NCI-H2029 (cell line): Measurements from ENCODE around the gene LYVE1.
"Not testable (repeated sequence)": the region's sequence is repeated elsewhere in the genome, so short reads cannot be mapped to it uniquely, and the experiment has no call there.

ENCODE experiments used
- DNase-seq: peaks from one replicate; lab custom pipeline; 2025; lab: John Stamatoyannopoulos, UW

The LYVE1 gene, protein sequence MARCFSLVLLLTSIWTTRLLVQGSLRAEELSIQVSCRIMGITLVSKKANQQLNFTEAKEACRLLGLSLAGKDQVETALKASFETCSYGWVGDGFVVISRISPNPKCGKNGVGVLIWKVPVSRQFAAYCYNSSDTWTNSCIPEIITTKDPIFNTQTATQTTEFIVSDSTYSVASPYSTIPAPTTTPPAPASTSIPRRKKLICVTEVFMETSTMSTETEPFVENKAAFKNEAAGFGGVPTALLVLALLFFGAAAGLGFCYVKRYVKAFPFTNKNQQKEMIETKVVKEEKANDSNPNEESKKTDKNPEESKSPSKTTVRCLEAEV

DNA sequence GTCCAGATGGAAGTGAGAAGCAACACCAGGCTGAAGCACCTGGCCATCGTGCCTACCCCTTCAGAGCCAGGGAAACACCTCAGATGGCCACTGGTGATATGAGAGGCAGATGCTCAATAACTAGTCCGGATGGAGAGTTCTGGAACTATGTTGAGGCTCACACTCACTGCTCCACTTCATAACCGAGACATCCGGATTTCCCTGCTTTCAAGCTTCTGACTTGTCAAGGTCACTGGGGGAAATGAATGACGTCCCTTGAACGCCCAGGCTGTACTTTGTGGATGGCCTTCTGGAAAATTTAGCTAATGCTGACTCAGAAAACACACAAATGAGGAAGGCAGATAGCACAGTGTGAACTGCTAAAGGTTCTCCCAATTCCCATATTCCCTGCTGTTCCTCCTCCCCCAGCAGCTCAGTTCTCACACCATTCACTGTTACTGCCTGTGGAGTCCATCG is at the start of gene LYVE1:
TSS of gene LYVE1 (minus strand) at position 180 of the 456 bp plus-strand sequence. CDS start at position 47, 133 bp downstream.
- DNase-seq: no peak

DNA sequence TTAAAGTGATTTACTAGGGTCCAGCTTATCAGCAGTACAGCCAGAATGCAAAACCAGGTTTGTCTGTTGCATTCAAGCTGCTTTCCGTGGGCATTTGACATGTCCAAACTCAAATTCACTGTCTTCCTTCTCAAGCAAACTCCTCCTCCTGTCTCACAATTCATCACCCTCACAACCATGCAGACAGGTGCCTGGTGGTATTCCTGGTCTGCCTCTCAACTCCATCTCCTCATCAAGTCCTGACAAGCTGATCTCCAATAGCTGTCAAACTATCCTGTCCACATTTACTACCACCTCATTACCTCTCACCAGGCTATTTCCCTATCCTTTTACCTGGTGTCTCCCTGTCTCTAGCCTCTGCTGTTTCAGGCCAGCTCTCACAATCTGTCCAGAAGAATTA is 49.1 kb upstream of the LYVE1 start:
- no peak for DNase-seq

DNA sequence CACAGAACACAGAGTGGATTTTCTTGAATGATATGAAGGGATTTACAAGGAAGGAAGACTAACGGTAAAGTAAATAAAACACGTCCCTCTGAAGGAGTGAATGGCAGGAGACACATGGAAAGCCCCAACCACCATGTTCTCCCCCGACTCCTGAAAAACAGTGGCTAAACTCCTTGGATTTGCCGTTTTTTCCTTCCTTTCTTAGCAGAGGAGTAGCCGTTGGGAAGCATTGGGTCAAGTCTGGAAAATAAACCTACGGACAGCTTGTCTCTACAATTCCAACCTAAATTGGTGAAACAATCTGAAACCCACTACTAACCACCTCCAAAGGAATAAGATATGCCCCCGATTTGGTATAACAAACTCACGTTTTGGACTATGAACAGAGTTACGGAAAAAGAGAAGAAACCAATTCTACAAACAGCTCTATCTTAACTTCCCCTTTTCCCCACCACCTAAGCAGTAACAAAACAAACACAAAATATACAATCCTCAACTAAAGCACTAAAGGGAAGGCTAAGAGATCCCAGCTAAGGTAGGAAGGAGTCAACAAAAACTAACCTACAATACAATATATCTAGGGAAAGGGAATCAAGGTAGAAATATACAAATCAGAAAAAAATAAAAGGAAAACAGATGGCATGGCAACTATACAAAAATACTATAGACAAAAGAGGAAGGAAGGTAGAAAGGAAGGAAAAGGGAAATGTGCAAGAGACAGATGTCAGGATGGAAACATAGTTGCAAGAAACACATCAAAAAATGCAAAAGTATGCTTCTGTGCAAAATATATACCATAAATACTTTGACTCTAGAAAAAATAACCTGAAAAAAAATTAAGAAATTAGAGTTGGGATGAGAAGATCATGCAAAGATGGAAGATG is 43.8 kb upstream of the LYVE1 start:
- DNase-seq: no peak

DNA sequence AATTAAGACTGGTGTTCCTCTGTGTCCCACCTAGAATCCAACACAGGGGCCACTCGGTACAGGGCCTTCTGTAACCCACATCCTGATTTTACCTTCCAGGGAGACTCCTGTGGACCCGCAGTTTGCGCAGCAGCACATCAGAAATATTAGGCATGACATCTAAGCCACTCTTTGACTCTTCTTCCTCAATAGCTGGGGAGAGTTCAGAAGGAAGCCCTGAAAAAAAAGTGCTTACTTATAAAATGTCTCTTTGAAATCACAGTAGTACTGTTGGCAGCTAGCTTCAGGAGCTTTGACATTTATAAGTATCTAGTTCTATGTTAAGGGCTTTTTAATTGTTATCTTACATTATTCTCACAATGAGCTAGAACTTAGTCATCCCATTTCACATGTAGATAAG is 41.2 kb upstream of the LYVE1 start:
- DNase-seq: no peak

DNA sequence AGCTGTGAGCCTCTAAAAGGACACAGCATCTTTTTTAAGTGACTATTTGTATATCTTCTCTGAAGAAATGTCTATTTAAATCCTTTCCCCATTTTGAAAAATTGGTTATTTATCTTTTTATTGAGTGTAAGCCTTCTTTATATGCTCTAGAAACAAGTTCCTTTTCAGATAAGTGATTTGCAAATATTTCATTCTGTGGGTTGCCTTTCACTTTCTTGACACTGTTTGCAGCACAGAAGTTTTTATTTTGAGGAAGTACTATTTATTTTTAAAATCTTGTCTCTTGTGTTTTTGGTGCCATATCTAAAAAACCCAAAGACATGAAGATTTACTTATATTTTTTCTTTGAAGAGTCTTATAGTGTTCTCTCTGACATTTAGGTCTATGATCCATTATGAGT is 40.1 kb upstream of the LYVE1 start:
- no peak for DNase-seq

DNA sequence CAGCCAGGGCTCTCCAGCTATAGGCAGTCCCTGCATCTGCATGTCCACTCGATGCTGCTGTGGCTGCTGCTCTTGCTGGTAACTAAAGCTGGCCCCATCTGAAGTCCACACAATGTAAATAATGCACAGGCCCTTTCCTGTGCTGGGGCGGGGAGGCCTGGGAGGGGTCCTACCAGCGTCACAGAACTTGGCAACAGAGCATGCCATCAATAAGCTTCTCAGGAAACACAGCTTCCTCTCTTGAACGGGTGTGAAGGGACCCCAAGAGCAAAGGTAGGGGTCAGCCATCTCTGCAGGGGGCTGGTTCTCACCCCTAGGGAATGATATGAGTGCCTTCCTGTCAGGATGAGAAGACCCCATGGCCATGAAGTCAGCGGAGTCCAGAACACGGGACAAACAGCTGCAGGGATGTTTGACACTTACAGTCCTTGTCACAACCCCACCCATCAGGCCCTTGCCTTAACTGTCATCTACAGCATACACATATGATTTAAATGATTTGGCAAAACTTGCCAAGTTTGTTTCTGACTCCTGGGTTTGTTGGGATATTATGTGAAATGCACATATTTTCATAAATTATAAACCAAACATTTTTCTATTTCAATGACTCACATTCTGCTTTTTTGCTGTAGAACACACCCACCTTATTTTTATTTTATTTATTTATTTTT is 39.1 kb upstream of the LYVE1 start:
- no peak for DNase-seq

DNA sequence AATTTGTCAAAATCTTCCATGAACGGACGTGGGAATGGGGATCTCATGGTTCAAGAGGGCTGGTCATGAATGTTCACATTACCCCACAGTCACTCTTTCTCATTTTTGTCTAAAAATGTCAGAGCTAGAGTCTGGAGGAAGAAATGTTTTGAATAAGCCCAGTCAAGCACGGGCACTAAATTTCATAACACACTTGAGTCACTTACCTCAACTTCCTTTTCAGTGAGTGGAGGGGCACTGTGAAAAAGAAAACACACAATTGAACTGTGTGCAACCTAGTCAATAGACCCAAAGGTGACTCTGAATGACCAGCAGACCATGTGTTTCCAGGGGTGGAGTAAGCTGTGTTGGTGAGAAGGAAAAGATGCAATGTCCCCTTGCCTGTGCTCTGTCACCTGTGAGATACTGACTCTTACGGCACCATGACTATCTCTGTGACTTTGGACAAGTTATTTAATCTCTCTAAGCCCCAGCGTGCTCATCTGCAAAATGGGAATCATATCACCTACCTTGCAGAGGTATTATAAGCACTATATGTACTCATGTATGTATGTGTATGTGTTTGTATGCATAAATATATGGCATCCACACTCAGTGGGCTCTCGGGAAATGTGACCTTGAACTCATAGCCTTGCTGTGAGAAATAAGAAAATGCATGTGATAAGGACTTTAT is 38.2 kb upstream of the LYVE1 start:
- no peak for DNase-seq

DNA sequence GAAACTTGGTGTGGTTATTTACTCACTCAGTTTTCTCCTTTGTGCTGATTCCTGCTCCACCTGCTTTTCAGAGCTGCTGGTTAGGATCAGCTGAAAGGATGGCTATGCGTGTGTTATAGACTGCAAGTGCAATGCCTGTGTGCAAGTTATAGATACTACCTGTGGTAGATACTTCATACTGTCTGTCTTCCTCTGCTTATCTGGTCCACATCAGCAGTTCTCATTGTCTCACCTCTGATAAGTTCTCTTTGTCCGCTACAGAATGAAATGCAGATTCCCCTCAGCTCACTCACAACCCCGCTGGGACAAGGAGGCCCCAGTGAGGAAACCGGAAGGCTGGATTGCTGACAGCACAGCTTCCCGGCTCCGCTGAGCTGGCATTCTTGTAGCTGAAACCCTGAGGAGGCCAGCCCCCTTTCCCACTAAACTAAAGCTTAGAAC is 37.5 kb upstream of the LYVE1 start:
- DNase-seq: no peak

DNA sequence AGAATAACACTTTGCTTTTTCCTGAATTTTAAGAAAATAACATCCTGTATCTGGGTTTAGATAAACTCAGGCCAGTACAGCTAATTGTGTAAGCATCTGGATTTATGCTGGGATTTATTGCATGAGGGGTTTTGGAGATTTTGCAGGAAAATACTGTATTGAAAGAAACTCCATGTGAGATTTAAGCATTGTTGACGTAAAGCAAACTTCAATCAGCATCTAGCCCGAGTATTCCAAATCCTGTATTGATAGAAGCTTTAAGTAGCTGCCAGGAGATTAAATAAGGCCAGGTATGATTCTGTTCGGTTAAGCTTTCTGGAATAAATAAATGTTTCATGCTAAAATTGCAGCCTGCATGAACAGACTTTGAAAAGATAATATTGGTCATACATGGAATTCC is 36.3 kb upstream of the LYVE1 start:
- no peak for DNase-seq

DNA sequence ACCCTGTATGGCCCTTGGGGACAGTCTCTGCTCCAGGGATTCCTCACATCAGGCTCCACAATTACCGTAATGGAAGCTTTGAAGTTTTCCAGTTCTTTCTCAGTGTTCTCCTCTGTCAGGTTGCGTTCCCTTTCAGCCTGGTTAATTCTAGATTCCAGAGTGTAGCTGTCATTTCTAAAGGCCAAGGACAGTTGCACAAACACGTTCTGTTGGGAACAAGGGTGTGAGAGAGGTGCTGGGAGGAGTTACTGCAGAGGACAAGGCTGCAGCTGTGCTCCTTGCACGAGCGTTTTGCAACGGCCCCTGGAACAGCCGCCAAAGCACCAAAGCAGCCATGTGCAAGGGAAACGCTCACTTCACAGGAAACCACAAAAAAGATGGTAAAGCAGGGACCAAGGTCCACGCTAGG is 35.9 kb upstream of the LYVE1 start:
- DNase-seq: no peak

DNA sequence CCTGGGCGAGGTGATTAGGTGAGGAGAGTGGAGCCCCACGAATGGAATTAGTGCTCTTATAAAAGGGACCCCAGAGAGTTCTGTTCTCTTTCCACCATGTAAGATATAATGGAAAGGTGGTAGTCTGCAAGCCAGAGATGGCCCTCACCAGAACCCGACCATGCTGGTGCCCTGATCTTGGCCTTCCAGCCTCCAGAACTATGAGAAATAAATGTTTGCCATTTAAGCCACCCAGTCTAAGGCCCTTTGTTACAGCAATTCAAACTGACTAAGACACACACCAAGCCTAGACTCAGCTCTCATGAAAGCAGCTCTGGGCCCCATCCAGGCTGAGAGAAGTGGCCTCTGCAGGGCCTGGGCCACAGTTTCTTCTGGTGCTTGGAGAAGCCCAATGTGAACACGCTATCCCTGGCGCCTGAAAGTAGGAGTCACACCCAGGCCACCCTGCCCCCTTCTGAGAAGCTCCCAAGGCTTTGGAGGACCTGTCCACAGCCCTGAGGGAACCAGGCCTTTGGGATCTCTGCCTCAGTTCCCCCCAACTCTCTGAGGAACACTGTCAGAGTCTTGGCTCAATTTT is 35.3 kb upstream of the LYVE1 start:
- DNase-seq: no peak

DNA sequence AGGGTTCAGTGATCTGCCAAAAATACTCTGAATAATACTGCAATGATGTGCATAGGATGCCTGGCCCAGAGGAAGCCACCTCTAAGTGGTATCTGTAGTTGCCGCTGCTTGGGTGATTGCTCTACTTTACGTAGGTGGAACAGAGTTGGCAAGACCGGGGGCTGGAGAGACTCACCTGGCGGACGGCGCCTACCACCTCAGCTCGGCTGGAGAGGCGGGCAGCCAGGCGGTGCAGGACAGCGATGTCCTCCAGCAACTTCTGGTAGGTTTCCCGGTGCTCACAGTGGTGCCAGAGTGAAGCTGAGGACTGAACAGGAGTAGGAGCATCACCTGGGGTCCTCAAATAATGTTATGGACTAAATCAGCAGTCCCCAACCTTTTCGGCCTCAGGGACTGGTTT is 34.5 kb upstream of the LYVE1 start:
- no peak for DNase-seq

DNA sequence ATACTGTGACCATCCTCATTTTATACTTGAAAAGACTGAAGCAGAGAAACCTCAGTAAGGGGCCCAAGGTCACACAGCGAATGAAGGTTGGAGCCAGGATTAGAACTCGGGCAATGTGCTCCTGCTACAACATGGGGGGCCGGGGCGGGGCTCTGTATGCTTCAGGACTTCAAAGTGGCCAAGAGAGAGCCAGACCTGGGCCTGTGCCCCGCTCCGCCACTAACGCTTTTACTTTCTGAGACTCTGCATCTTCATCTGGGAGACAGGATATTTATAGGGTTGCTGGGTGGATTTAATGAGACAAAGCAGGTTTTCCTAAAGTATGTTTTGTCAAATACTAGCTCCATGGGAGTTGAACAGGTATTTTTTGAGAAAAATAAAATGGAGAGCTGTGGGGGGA is 33.9 kb upstream of the LYVE1 start:
- DNase-seq: no peak

DNA sequence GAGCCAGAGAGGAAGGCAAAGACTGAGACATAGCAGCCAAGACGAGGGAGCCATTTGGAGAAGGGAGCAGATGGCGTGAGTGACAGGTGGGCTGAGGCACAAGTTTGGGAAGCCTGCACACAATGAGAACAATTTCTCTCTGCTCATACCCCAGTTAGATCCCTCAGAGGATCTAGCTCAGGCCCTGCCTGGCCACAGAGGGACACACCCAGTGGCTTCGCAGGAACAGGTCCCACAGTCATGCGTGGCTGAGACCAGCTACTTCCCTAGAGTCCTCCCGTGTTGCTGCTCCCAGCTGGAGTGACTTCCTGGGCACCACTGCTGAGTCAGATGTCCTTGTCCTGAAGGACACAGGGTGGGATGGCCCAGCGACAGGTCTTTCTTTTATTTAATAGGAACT is 33.4 kb upstream of the LYVE1 start:
- no peak for DNase-seq

DNA sequence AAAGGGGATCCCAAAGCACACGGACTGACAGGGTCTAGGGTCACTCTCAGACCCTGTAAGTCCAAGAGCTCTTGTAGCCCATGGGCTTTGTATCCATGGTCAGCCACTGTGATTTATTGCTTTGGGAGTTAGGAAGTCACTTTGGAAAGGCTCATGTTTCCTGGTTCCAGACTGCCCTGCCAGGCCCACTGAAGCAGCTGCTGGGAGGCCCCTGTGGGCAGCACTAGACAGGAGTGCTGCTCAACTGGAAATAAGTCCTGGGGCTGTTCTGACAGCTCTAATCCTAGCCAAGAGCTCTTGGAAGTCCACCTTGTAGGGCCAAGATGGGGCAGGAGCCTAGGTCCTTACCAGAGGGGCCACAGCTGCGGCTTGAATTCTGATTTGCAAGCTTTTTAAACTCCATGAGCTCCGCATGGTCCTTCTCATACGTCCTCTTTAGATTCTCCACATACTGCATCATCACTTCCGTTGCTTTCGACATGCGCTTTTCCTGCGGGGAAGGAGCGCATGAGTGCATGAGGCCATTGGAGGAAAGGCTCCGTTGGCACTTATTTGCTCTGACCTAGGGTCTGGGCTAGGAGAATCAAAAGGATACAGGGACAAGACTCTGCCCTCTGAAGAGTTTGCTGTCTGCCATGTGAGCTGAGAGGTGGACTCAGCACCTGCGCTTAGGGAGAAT is 32.2 kb upstream of the LYVE1 start:
- no peak for DNase-seq

DNA sequence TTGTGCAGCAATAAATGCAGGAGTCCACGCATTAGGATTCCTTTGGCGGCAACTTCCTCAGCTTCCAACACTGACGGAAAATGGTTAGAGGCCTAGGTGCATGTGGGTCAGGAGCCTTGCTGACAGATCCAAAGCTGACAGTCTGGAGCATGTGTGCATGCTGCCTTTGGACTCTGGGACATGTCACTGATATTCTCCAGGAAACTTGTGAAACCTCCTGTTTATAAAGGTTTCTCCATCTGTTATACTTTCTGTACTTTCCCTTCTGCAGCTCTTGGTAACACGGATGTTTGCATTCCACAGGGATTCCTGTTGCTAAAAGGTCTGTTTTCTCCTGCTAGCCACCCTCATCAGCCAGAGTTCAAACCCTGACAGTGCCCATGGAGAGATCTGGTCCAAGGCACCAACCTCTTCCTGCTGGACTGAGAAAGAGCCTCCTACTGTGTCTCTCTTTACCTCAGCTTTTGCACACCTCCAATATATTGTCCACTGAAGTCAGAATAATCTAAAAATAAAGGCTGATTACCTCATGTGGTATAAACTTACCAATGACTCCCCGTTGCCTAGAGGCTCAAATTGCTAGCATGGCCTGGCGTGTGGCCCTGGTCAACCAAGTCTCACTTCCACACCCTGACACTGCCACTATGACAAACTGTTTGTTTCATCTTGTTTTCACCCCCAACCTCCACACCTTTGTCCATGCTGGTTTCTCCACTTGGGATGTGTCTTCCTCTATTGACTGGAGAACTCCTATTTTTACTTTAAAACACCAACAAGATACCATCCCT is 31.1 kb upstream of the LYVE1 start:
- no peak for DNase-seq

DNA sequence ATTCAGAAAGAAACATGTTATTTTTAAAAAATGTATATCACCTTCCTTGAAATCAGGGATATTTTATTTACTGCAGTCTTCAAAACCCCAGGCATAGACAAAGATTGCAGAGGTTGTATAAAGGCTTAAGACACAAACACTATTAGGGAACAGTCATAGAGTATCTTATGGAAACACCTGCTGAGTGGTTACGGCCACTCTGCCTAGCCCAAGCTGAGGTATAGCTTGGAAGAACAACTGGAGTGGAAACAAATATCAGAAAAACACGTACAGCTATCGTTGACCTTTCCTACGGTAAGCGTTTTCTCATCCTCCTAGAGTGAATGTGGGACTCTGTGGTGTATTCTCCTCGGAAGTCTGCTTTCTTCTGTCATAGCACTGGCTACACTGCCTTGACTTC is 30.4 kb upstream of the LYVE1 start:
- DNase-seq: no peak

DNA sequence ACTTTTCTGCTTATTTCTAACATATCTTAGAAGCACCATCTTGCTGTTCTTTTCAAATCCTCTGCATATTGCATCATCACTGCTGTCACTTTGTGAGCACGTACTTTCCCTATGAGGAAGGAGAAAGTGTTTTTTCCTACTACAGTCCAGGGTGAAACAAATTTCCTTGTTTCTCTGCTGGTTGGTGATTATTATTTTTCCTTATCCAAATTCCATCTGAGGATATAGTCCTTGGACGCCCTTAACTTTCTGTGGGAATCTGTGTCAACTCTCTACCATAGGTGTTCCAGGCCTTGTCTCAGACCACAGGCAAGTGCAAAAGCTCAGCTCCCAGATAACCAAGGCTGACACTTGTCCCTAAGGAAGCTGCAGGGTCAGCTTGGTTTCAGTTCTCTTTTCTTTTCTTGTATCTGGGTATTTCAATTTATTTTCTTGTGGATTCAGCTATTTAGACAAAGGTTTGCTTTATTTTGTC is 29.4 kb upstream of the LYVE1 start:
- no peak for DNase-seq

DNA sequence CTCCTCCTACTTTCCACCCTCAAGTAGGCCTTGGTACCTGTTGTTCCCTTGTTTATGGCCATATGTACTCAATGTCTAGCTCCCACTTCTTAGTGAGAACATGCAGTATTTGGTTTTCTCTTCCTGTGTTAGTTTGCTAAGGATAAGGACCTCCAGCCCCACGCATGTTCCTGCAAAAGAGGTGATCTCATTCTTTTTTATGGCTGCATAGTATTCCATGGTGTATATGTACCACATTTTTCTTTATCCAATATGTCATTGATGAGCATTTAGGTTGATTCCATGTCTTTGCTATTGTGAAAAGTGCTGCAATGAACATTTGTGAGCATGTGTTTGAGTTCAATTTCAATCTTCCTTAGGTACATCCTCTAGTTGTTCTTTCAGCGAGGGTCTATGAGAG is 27.4 kb upstream of the LYVE1 start:
- not testable (repeated sequence) for DNase-seq

DNA sequence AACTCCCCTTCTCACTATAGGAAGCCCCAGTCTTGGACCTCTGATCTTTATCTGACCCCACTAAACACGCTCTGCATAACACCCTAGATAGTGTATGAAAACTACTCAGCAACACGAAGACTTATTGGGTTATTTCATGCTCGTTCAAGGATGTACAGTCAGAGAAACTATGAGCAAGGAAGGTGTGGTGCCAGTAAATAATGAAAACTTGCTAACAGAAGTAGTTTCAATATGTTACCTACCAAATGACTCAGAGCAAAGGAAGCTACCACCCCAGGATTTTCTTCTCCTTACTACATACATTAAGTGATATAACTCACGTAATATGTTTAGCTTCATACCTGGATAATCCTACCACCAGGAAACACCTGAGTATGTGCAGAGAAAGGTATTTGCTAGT is 25.9 kb upstream of the LYVE1 start:
- DNase-seq: no peak
